Right lobe of liver (tissue), 4 donors: ENCODE results near the gene SPCS2.

Source experiments
- CTCF ChIP-seq, 4 donors: fragments of 200-600 bp in 3 of 4; fragments of 450-650 bp in 1 of 4; IDR thresholded peaks; one replicate each; pipeline versions ENCODE4 v1.5.1 to v1.8.0; 2016 to 2022; ENCODE audit warnings: antibody characterized with exemption in 4 of 4, mild to moderate bottlenecking in 2 of 4
- POLR2A ChIP-seq: fragments of 450-650 bp; IDR thresholded peaks from one replicate; pipeline ENCODE4 v1.6.1; 2017; ENCODE audit warnings: antibody characterized with exemption, mild to moderate bottlenecking
- donor health status: DM: no; HTN: no; CAD: no.
- donor health status: DM: no; HTN: no; CAD: no.
- donor health status: DM: no; HTN: yes; CAD: no.

GRCh38 chr11:74932797-74933196 is 16.3 kb upstream of the SPCS2 start:
- TF ChIP-seq CTCF (IDR thresholded peaks at IDR 0.05) (no peak), POLR2A (no peak)
